GM21576 (cell line): Measurements from ENCODE around the gene GRWD1.

Experiments used
- ATAC-seq: cut with Tn5 transposase; IDR thresholded peaks from one replicate; pipeline ENCODE4 v1.9.1; 2021; ENCODE audit warnings: mild to moderate bottlenecking, moderate library complexity; ENCODE audit not compliant: unreplicated experiment

GRWD1 gene

GRCh38 chr19:48455908-48456562 lies 10.3 kb downstream of the GRWD1 start:
- ATAC-seq = no peak

GRCh38 chr19:48456864-48457263 lies 11.1 kb downstream of the GRWD1 start:
- ATAC-seq = no peak

- no peak for ATAC-seq
Measured at GRCh38 chr19:48458016-48458415, 12.2 kb downstream of the GRWD1 start.

- no peak for ATAC-seq
Measured at GRCh38 chr19:48461651-48461981, 15.8 kb downstream of the GRWD1 start.

GRCh38 chr19:48461982-48462655 lies 16.3 kb downstream of the GRWD1 start:
- ATAC-seq = no peak

GRCh38 chr19:48465215-48465614 lies 19.4 kb downstream of the GRWD1 start:
- ATAC-seq = no peak

GRCh38 chr19:48466561-48467325 lies 21.0 kb downstream of the GRWD1 start:
- ATAC-seq = no peak

- peak; percentile 85 for ATAC-seq
Measured at GRCh38 chr19:48468772-48469288, 23.0 kb downstream of the GRWD1 start.

- no peak for ATAC-seq
Measured at GRCh38 chr19:48469289-48469881, 23.6 kb downstream of the GRWD1 start, which contains the start of gene CYTH2. Gene CYTH2 (plus strand): TSS chr19:48469369. CDS start chr19:48469508, 139 bp downstream.

- ATAC-seq = no peak
Measured at GRCh38 chr19:48469934-48470680, 24.3 kb downstream of the GRWD1 start.

GRCh38 chr19:48470856-48471255 lies 25.1 kb downstream of the GRWD1 start:
- ATAC-seq = no peak

GRCh38 chr19:48471836-48472235 lies 26.1 kb downstream of the GRWD1 start:
- ATAC-seq = no peak

- no peak for ATAC-seq
Measured at GRCh38 chr19:48473161-48473966, 27.6 kb downstream of the GRWD1 start.

GRCh38 chr19:48474084-48474592 lies 28.4 kb downstream of the GRWD1 start:
- no peak for ATAC-seq

- no peak for ATAC-seq
Measured at GRCh38 chr19:48475369-48476068, 29.7 kb downstream of the GRWD1 start.

GRCh38 chr19:48476176-48476575 lies 30.4 kb downstream of the GRWD1 start:
- no peak for ATAC-seq

GRCh38 chr19:48477067-48477685 lies 31.4 kb downstream of the GRWD1 start:
- no peak for ATAC-seq

- ATAC-seq = no peak
Measured at GRCh38 chr19:48477698-48478338, 32.0 kb downstream of the GRWD1 start.
